ENCODE data around the gene AMIGO1. TPM values are rescaled to one million over a fixed set of nuclear protein-coding genes. Genes with fewer than 3 reads are reported as not detected.

AMIGO1 gene
- polyA plus RNA-seq (2012; ENCODE audit: missing spikeins) = 0.25 TPM

- no peak for TF ChIP-seq TAF1 (IDR thresholded peaks at IDR 0.05; ENCODE audit: borderline replicate concordance, low read depth, low read length)
- TF ChIP-seq POLR2A (IDR thresholded peaks at IDR 0.05; ENCODE audit: low read depth, low read length) = no peak
- no peak for TF ChIP-seq POLR2AphosphoS5 (IDR thresholded peaks at IDR 0.05; ENCODE audit: low read depth, low read length)
- peak; percentile 81 for FAIRE-seq
- peak; percentile 83 for DNase-seq (ENCODE audit: insufficient read length)
Observed at GRCh38 chr1:109509176-109510134, at the start of gene AMIGO1. Gene AMIGO1, minus strand, starts transcription at chr1:109509727. Its CDS starts 815 bp downstream, at chr1:109508912.

GRCh38 chr1:109557520-109557919 is 48.0 kb upstream of the AMIGO1 start:
- TF ChIP-seq TAF1 (IDR thresholded peaks at IDR 0.05; ENCODE audit: borderline replicate concordance, low read depth, low read length) = no peak
- TF ChIP-seq POLR2A (IDR thresholded peaks at IDR 0.05; ENCODE audit: low read depth, low read length) = no peak
- no peak for TF ChIP-seq POLR2AphosphoS5 (IDR thresholded peaks at IDR 0.05; ENCODE audit: low read depth, low read length)
- no peak for DNase-seq (ENCODE audit: insufficient read length)
- FAIRE-seq = no peak

- FAIRE-seq = no peak
- DNase-seq (ENCODE audit: insufficient read length) = no peak
- TF ChIP-seq POLR2AphosphoS5 (IDR thresholded peaks at IDR 0.05; ENCODE audit: low read depth, low read length) = no peak
- TF ChIP-seq POLR2A (IDR thresholded peaks at IDR 0.05; ENCODE audit: low read depth, low read length) = no peak
- no peak for TF ChIP-seq TAF1 (IDR thresholded peaks at IDR 0.05; ENCODE audit: borderline replicate concordance, low read depth, low read length)
Observed at GRCh38 chr1:109556563-109556962, 47.0 kb upstream of the AMIGO1 start.

- FAIRE-seq = peak; percentile 94
- peak; percentile 86 for DNase-seq (ENCODE audit: insufficient read length)
- TF ChIP-seq TAF1 (IDR thresholded peaks at IDR 0.05; ENCODE audit: borderline replicate concordance, low read depth, low read length) = peak; percentile 86
- TF ChIP-seq POLR2AphosphoS5 (IDR thresholded peaks at IDR 0.05; ENCODE audit: low read depth, low read length) = peak; percentile 92
- peak; percentile 96 for TF ChIP-seq POLR2A (IDR thresholded peaks at IDR 0.05; ENCODE audit: low read depth, low read length)
Observed at GRCh38 chr1:109548321-109549267, 39.1 kb upstream of the AMIGO1 start, which contains the start of gene GNAI3. Gene GNAI3, plus strand, starts transcription at chr1:109548615. Its CDS starts 106 bp downstream, at chr1:109548721.

GRCh38 chr1:109547463-109548320 is 38.2 kb upstream of the AMIGO1 start:
- TF ChIP-seq TAF1 (IDR thresholded peaks at IDR 0.05; ENCODE audit: borderline replicate concordance, low read depth, low read length) (no peak), POLR2AphosphoS5 (IDR thresholded peaks at IDR 0.05; ENCODE audit: low read depth, low read length) (no peak), POLR2A (IDR thresholded peaks at IDR 0.05; ENCODE audit: low read depth, low read length) (no peak)
- DNase-seq (ENCODE audit: insufficient read length) (no peak), FAIRE-seq (peak; percentile 58)

- FAIRE-seq = peak; percentile 92
- peak; percentile 77 for DNase-seq (ENCODE audit: insufficient read length)
- peak; percentile 6; the same call in 1 of the 2 replicates for TF ChIP-seq POLR2A (IDR thresholded peaks at IDR 0.05; ENCODE audit: low read depth, low read length)
- no peak for TF ChIP-seq POLR2AphosphoS5 (IDR thresholded peaks at IDR 0.05; ENCODE audit: low read depth, low read length)
Observed at GRCh38 chr1:109546311-109547109, 37.0 kb upstream of the AMIGO1 start.

- TF ChIP-seq TAF1 (IDR thresholded peaks at IDR 0.05; ENCODE audit: borderline replicate concordance, low read depth, low read length) (no peak), POLR2AphosphoS5 (IDR thresholded peaks at IDR 0.05; ENCODE audit: low read depth, low read length) (no peak), POLR2A (IDR thresholded peaks at IDR 0.05; ENCODE audit: low read depth, low read length) (no peak)
- no peak for FAIRE-seq
Observed at GRCh38 chr1:109543988-109544735, 34.6 kb upstream of the AMIGO1 start.

GRCh38 chr1:109543283-109543987 is 33.9 kb upstream of the AMIGO1 start:
- FAIRE-seq (no peak), DNase-seq (ENCODE audit: insufficient read length) (no peak)
- TF ChIP-seq POLR2AphosphoS5 (IDR thresholded peaks at IDR 0.05; ENCODE audit: low read depth, low read length) (no peak), TAF1 (IDR thresholded peaks at IDR 0.05; ENCODE audit: borderline replicate concordance, low read depth, low read length) (no peak), POLR2A (IDR thresholded peaks at IDR 0.05; ENCODE audit: low read depth, low read length) (no peak)

More at GRCh38 chr1:109543988-109544735, 34.6 kb upstream of the AMIGO1 start:
- no peak for DNase-seq (ENCODE audit: insufficient read length)

- no peak for FAIRE-seq
- DNase-seq (ENCODE audit: insufficient read length) = no peak
- TF ChIP-seq POLR2AphosphoS5 (IDR thresholded peaks at IDR 0.05; ENCODE audit: low read depth, low read length) (no peak), TAF1 (IDR thresholded peaks at IDR 0.05; ENCODE audit: borderline replicate concordance, low read depth, low read length) (no peak), POLR2A (IDR thresholded peaks at IDR 0.05; ENCODE audit: low read depth, low read length) (no peak)
Observed at GRCh38 chr1:109542657-109543056, 33.1 kb upstream of the AMIGO1 start.

Measured in GM12892 (cell line).